HFF-Myc (cell line): Measurements from ENCODE around the gene KDELR1.

Experiments used
- DNase-seq: peaks from one replicate; pipeline ENCODE4 v3.0.0-alpha.2; 2011; ENCODE audit warnings: low read depth; ENCODE audit errors: extremely low read depth
- H3K4me3 ChIP-seq: replicated peaks from 2 replicates; pipeline ENCODE4 v1.5.1; 2011; ENCODE audit warnings: low read depth, mild to moderate bottlenecking, control low read depth, low read length
- CTCF ChIP-seq: IDR thresholded peaks from 2 replicates; pipeline ENCODE4 v1.5.1; 2012; ENCODE audit warnings: mild to moderate bottlenecking, low read depth, low read length, control low read depth; ENCODE audit errors: missing control alignments

The KDELR1 gene

GRCh38 chr19:48340995-48341394 is 50.4 kb downstream of the KDELR1 start:
- H3K4me3 ChIP-seq = no peak overlapping the region
- DNase-seq = no peak
- TF ChIP-seq CTCF = no peak

- DNase-seq = no peak
- TF ChIP-seq CTCF = no peak
These were observed 52.4 kb downstream of the KDELR1 start for GRCh38 chr19:48338802-48339503.

GRCh38 chr19:48338253-48338755 is 53.0 kb downstream of the KDELR1 start:
- H3K4me3 ChIP-seq = no peak overlapping the region
- no peak for TF ChIP-seq CTCF
- DNase-seq = no peak

More at GRCh38 chr19:48338802-48339503, 52.4 kb downstream of the KDELR1 start:
- H3K4me3 ChIP-seq = no peak overlapping the region

GRCh38 chr19:48333467-48334384 is 57.6 kb downstream of the KDELR1 start:
- DNase-seq = no peak
- peak overlapping the region; percentile 36 for H3K4me3 ChIP-seq
- TF ChIP-seq CTCF = peak; percentile 78

- peak; percentile 88 for DNase-seq
- TF ChIP-seq CTCF = no peak
- 0 out of 2 replicates have a peak overlapping the region, but pooled peaks have one; percentile 1 for H3K4me3 ChIP-seq
These were observed 58.5 kb downstream of the KDELR1 start for GRCh38 chr19:48332662-48333466.
